CD14-positive monocyte (primary cell): ENCODE results near the gene SLIT3. TPM values are rescaled to one million over a fixed set of nuclear protein-coding genes. Genes with fewer than 3 reads are reported as not detected.
A peak's percentile ranks its signal among the peaks of the same experiment; 100 is the strongest.

Experiments
- DNase-seq, 3 donors: peaks; one replicate each; pipeline ENCODE4 v3.0.0-alpha.2; 2011 to 2022
- H2AFZ ChIP-seq: 2 replicates; pipeline ENCODE4 v1.6.0; 2012; ENCODE audit warnings: mild to moderate bottlenecking, low read depth, low read length, inconsistent platforms; ENCODE audit not compliant: insufficient read depth, poor library complexity, severe bottlenecking
- H3K27ac ChIP-seq, 2 donors: 1 replicate in 1 of 2; 2 replicates in 1 of 2; pipeline ENCODE4 v1.5.1; 2012 to 2013; ENCODE audit warnings: low read length in 2 of 2, control low read depth in 1 of 2, inconsistent platforms in 1 of 2, low read depth in 1 of 2, mild to moderate bottlenecking in 1 of 2
- H3K27me3 ChIP-seq, 2 donors: one replicate each; pipeline versions ENCODE4 v1.6.0 to v1.6.1; 2011 to 2013; ENCODE audit warnings: low read length in 2 of 2; ENCODE audit not compliant: control insufficient read depth in 2 of 2, insufficient read depth in 2 of 2
- H3K36me3 ChIP-seq, 2 donors: replicated peaks in 1 of 2; 1 replicate in 1 of 2; 2 replicates in 1 of 2; pipeline versions ENCODE4 v1.5.1 to v1.6.1; 2012 to 2013; ENCODE audit warnings: low read length in 2 of 2, control low read depth in 1 of 2, inconsistent platforms in 1 of 2, mild to moderate bottlenecking in 1 of 2; ENCODE audit not compliant: insufficient read depth in 2 of 2, control insufficient read depth in 1 of 2
- H3K4me1 ChIP-seq, 2 donors: 1 replicate in 1 of 2; 2 replicates in 1 of 2; pipeline versions ENCODE4 v1.5.1 to v1.6.1; 2012 to 2013; ENCODE audit warnings: low read length in 2 of 2, control low read depth in 1 of 2, inconsistent platforms in 1 of 2, mild to moderate bottlenecking in 1 of 2, moderate library complexity in 1 of 2; ENCODE audit not compliant: insufficient read depth in 2 of 2, control insufficient read depth in 1 of 2
- H3K4me2 ChIP-seq: replicated peaks from 2 replicates; pipeline ENCODE3; 2012; ENCODE audit warnings: low read length, moderate library complexity, mild to moderate bottlenecking; ENCODE audit not compliant: poor library complexity, severe bottlenecking; ENCODE audit errors: extremely low read depth
- H3K4me3 ChIP-seq, 3 experiments: fragments of 200-600 bp in 1 of 3; sonication (generic) in 1 of 3; replicated peaks in 1 of 3; 1 replicate in 2 of 3; 2 replicates in 1 of 3; pipeline ENCODE4 v1.5.1; 2011 to 2013; ENCODE audit warnings: low read length in 3 of 3, mild to moderate bottlenecking in 3 of 3, control low read depth in 2 of 3, low read depth in 2 of 3, inconsistent platforms in 1 of 3, moderate library complexity in 1 of 3
- H3K79me2 ChIP-seq: 2 replicates; pipeline ENCODE4 v1.6.0; 2012; ENCODE audit warnings: mild to moderate bottlenecking, control low read depth, inconsistent platforms, low read length, moderate library complexity; ENCODE audit not compliant: insufficient read depth
- H3K9ac ChIP-seq: 2 replicates; pipeline ENCODE4 v1.6.0; 2017; ENCODE audit warnings: low read length, mild to moderate bottlenecking; ENCODE audit not compliant: insufficient read depth, poor library complexity, severe bottlenecking
- H3K9me3 ChIP-seq, 2 donors: replicated peaks in 1 of 2; 1 replicate in 1 of 2; 2 replicates in 1 of 2; pipeline versions ENCODE4 v1.5.1 to v1.6.1; 2012 to 2013; ENCODE audit warnings: low read length in 2 of 2, control low read depth in 1 of 2; ENCODE audit not compliant: control insufficient read depth in 1 of 2, insufficient read depth in 1 of 2
- H4K20me1 ChIP-seq: 2 replicates; pipeline ENCODE4 v1.6.0; 2012; ENCODE audit warnings: mild to moderate bottlenecking, low read length, control low read depth, moderate library complexity; ENCODE audit not compliant: insufficient read depth
- H3K27ac Mint-ChIP-seq, 7 donors: one replicate each; pipeline ENCODE4 v1.8.0; 2020; ENCODE audit warnings: mild to moderate bottlenecking in 7 of 7, mixed read lengths in 7 of 7, moderate library complexity in 6 of 7, inconsistent platforms in 2 of 7
- H3K27me3 Mint-ChIP-seq, 3 donors: one replicate each; pipeline ENCODE4 v1.8.0; 2021 to 2022; ENCODE audit warnings: low read depth in 3 of 3, mild to moderate bottlenecking in 3 of 3, mixed read lengths in 3 of 3, moderate library complexity in 3 of 3, inconsistent platforms in 1 of 3
- H3K36me3 Mint-ChIP-seq, 2 donors: one replicate each; pipeline ENCODE4 v1.8.0; 2020; ENCODE audit warnings: mixed read lengths in 2 of 2, inconsistent platforms in 1 of 2, mild to moderate bottlenecking in 1 of 2
- H3K4me1 Mint-ChIP-seq: one replicate; pipeline ENCODE4 v1.8.0; 2020; ENCODE audit warnings: mild to moderate bottlenecking, mixed read lengths
- H3K4me3 Mint-ChIP-seq, 2 donors: one replicate each; pipeline ENCODE4 v1.8.0; 2020; ENCODE audit warnings: mild to moderate bottlenecking in 2 of 2, mixed read lengths in 2 of 2, moderate library complexity in 1 of 2
- H3K9me3 Mint-ChIP-seq, 7 donors: one replicate each; pipeline ENCODE4 v1.8.0; 2020 to 2022; ENCODE audit warnings: mixed read lengths in 7 of 7, mild to moderate bottlenecking in 6 of 7, moderate library complexity in 6 of 7, inconsistent platforms in 2 of 7
- WGBS: methylation state at CpG from one replicate; pipeline ENCODE4 v1.1.5; 2013; ENCODE audit warnings: missing lambda C conversion rate; ENCODE audit not compliant: insufficient coverage; 5-methylcytosine and 5-hydroxymethylcytosine counted together
- intact Hi-C, 2 donors: fragments of 100-400 bp; cut with micrococcal nuclease; formaldehyde crosslinking; loops; one replicate each; pipeline versions ENCODE4 v1.15.0 to v1.15.1; 2023
- polyA plus RNA-seq, 3 donors: library from polyadenylated mRNA; depleted of rRNA in 1 of 3; unstranded in 2 of 3; stranded (reverse) in 1 of 3; fragments of 300-500 nt in 2 of 3; fragments of >200 nt in 1 of 3; fragmentation: Illumina TruSeq in 2 of 3; gene quantifications; 1 replicate in 2 of 3; 2 replicates in 1 of 3; pipeline ENCODE4 v1.2.3, GENCODE V29; 2012 to 2021
- TF ChIP-seq, protein P1 (sequence below): fragments of 200-600 bp; IDR thresholded peaks from one replicate; pipeline ENCODE4 v1.8.0; 2022; ENCODE audit warnings: antibody characterized with exemption, mild to moderate bottlenecking

The SLIT3 gene
- polyA plus RNA-seq, 3 donors, result not detected

DNA sequence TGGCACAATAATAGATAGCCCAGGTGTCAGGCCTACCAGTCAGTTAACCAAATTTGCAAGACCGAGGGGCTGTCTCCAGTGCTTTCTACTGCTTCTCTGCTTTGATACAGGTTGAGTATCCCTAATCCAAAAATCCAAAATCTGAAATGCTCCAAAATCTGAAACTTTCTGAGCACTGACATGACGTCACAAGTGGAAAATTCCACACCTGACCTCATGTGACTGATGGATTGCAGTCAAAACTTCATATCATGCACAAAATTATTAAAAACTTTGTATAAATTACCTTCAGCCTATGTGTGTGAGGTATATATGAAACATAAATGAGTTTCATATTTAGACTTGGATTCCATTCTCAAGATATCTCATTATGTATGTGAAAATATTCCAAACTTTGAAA lies 508.3 kb downstream of the SLIT3 start:
- no peaks in the 10 kb centered on the region for H3K9me3 ChIP-seq
- Mint-ChIP-seq H3K36me3 (no peaks in the 10 kb centered on the region), H3K27me3 (peaks cover 0 to 2% (median 0%) of the 10 kb centered on the region in 3 donors), H3K9me3 (no peaks in the 10 kb centered on the region), H3K4me1 (peaks cover 28% of the 10 kb centered on the region), H3K27ac (no peak overlapping the region), H3K4me3 (no peak overlapping the region)
- no peak overlapping the region for H3K9ac ChIP-seq
- DNase-seq, result no peak
- WGBS, result 78% methylated on average over 1 of the region's 2 CpGs
- no peak overlapping the region for H3K27ac ChIP-seq
- no peak overlapping the region for H2AFZ ChIP-seq
- H3K27me3 ChIP-seq, result no peaks in the 10 kb centered on the region
- H3K36me3 ChIP-seq, result no peaks in the 10 kb centered on the region
- intact Hi-C loops, result no loop called here
- no peak overlapping the region for H3K4me3 ChIP-seq
- H4K20me1 ChIP-seq, result no peaks in the 10 kb centered on the region
- H3K79me2 ChIP-seq, result no peaks in the 10 kb centered on the region
- peaks cover 8 to 20% of the 10 kb centered on the region in 2 donors for H3K4me1 ChIP-seq
- TF ChIP-seq, protein P1, sequence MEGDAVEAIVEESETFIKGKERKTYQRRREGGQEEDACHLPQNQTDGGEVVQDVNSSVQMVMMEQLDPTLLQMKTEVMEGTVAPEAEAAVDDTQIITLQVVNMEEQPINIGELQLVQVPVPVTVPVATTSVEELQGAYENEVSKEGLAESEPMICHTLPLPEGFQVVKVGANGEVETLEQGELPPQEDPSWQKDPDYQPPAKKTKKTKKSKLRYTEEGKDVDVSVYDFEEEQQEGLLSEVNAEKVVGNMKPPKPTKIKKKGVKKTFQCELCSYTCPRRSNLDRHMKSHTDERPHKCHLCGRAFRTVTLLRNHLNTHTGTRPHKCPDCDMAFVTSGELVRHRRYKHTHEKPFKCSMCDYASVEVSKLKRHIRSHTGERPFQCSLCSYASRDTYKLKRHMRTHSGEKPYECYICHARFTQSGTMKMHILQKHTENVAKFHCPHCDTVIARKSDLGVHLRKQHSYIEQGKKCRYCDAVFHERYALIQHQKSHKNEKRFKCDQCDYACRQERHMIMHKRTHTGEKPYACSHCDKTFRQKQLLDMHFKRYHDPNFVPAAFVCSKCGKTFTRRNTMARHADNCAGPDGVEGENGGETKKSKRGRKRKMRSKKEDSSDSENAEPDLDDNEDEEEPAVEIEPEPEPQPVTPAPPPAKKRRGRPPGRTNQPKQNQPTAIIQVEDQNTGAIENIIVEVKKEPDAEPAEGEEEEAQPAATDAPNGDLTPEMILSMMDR, result no peak
- no peak overlapping the region for H3K4me2 ChIP-seq

GRCh38 chr5:168790671-168791250 lies 510.2 kb downstream of the SLIT3 start:
- Histone ChIP-seq H3K79me2 (no peaks in the 10 kb centered on the region), H3K9me3 (no peaks in the 10 kb centered on the region), H2AFZ (no peak overlapping the region), H4K20me1 (no peaks in the 10 kb centered on the region), H3K4me3 (no peak overlapping the region), H3K4me2 (peak overlapping the region; percentile 3), H3K4me1 (peaks cover 8 to 20% of the 10 kb centered on the region in 2 donors), H3K27ac (no peak overlapping the region), H3K27me3 (no peaks in the 10 kb centered on the region), H3K36me3 (no peaks in the 10 kb centered on the region), H3K9ac (no peak overlapping the region)
- H3K27ac Mint-ChIP-seq, result peak overlapping the region in 3 of 7 donors; percentile 1 to 21 (median 5)
- DNase-seq, result no peak
- peaks cover 28% of the 10 kb centered on the region for H3K4me1 Mint-ChIP-seq
- intact Hi-C loops, result no loop called here
- peak overlapping the region in 1 of 2 donors; percentile 67 for H3K4me3 Mint-ChIP-seq
- TF ChIP-seq, protein P1, result no peak
- no peaks in the 10 kb centered on the region for H3K36me3 Mint-ChIP-seq
- peaks cover 0 to 2% (median 2%) of the 10 kb centered on the region in 3 donors for H3K27me3 Mint-ChIP-seq
- H3K9me3 Mint-ChIP-seq, result no peaks in the 10 kb centered on the region
- 62% methylated on average over 13 of the region's 13 CpGs for WGBS
